GM12874 (cell line): ENCODE data around the gene MEX3D.
A peak's percentile ranks its signal among the peaks of the same experiment; 100 is the strongest.

Experiments
- CTCF ChIP-seq: IDR thresholded peaks from 2 replicates; pipeline ENCODE4 v1.5.1; 2011; ENCODE audit warnings: low read depth, mild to moderate bottlenecking, control low read depth, low read length, moderate library complexity; ENCODE audit not compliant: insufficient read depth

Gene MEX3D

DNA sequence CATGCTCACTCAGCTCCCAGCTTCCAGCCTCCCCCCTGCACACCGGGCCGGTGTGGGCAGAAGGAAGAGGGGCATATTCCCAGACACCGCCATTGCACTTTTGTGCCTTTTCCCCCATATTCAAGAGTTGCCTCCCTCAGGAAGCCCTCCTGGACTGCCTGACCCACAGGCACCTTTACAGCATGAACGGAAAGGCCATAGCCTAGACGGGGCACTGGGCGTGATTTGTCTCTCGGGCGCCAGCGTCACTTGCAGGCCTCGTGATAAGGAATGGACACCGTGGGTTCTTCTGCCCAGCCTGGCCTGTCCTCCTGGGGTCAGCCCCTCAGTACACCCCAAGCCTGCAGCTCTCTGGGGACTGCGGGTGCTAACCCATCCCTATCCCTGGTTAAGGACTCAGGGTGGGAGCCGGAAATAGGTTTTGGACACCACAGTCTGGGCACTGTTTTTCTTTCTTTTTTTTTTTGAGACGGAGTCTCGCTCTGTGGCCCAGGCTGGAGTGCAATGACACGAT lies 38.1 kb upstream of the MEX3D start:
- no peak for TF ChIP-seq CTCF

GRCh38 chr19:1605236-1606137 lies 37.4 kb upstream of the MEX3D start, which contains the start of gene UQCR11:
TSS of gene UQCR11 (minus strand) at chr19:1605462. CDS start at chr19:1605409, 53 bp downstream.
- TF ChIP-seq CTCF = peak; percentile 49

DNA sequence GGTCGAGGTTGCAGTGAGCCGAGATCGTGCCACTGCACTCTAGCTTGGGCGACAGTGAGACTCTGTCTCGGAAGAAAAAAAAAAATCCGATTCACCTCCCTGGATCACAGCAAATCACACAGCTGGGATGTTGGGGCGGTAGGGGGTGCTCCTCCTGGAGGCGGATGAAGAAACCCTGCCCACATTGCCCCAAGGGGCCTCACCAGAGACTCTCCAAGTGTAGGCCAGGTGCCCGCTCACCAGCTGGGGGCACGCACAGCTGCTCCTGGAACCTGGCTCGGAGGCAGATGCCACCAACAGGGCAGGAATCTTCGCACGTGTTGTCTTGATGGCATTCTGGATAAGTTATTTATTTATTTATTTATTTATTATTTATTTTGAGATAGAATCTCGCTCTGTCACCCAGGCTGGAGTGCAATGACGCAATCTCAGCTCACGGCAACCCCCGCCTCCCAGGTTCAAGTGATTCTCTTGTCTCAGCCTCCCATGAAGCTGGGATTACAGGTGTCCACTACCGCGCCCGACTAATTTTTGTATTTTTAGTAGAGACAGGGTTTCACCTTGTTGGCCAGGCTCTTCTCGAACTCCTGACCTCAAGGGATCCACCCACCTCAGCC lies 34.1 kb upstream of the MEX3D start:
- no peak for TF ChIP-seq CTCF

DNA sequence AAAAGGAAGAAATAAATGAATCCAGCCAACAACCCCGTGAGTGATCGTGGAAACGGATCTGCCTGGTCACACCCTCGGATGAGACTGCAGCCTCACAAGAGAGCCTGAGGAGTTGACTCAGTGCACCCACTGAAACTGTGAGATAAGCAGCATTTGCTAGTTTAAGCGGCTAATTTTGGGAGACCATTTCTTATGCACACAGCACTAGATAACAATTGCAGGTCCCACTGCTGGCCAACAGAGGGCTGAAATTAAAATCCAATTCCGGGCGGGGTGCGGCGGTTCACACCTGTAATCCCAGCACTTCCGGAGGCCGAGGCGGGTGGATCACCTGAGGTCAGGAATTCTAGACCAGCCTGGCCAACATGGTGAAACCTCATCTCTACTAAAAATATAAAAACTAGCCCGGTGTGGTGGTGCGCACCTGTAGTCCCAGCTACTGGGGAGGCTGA lies 33.5 kb upstream of the MEX3D start:
- 0 out of 2 replicates have a peak, but pooled peaks have one; percentile 26 for TF ChIP-seq CTCF

DNA sequence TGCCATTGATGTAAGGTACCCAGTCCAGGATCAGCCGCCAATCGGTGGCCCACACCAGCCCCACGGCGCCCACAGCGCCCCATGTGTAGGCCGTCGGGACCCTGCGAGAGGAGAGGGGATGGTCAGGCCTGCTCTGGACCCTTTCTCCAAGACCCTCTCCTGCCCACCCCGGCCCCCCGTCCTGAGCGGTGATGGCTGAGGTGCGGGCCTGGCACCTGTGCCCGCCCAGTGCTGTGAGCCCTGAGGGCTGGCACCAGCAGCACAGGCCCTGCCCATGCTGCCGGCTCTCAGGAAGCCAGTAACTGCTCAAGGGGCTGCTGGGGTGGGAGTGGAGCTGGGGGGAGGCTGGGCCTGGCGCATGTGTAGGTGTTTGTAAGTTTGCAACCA lies 31.3 kb upstream of the MEX3D start:
- TF ChIP-seq CTCF = no peak

- no peak for TF ChIP-seq CTCF
These were observed 30.8 kb upstream of the MEX3D start for GRCh38 chr19:1598777-1599459.

DNA sequence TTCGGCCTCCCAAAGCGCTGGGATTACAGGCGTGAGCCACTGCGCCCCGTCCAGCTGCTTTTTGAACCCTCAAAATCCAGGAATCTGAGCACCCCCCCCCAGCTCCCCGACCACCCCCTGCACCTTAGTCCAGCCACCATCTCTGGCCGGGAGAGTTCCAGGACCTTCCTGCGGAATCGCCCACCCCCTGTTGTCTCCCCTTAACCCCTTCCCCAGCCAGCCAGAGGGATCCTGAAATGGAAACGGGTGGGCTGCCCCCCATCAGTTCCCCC lies 25.3 kb upstream of the MEX3D start:
- no peak for TF ChIP-seq CTCF
